Stimulated activated CD4-positive, alpha-beta T cell treated with anti-CD3 and anti-CD28 coated beads, Interleukin-12 subunit alpha, Interleukin-12 subunit beta, amount 100 ng/mL, for 24 hours (primary cell): ENCODE data around the gene PRSS3.
"Not testable (repeated sequence)": the region's sequence is repeated elsewhere in the genome, so short reads cannot be mapped to it uniquely, and the experiment has no call there.

Experiments used
- DNase-seq, 2 experiments: peaks; one replicate each; pipeline ENCODE4 v3.0.0-alpha.2; 2020; ENCODE audit warnings: low read depth in 2 of 2

Gene PRSS3

GRCh38 chr9:33786681-33787080 lies 8.7 kb upstream of the PRSS3 start:
- DNase-seq = no peak

DNA sequence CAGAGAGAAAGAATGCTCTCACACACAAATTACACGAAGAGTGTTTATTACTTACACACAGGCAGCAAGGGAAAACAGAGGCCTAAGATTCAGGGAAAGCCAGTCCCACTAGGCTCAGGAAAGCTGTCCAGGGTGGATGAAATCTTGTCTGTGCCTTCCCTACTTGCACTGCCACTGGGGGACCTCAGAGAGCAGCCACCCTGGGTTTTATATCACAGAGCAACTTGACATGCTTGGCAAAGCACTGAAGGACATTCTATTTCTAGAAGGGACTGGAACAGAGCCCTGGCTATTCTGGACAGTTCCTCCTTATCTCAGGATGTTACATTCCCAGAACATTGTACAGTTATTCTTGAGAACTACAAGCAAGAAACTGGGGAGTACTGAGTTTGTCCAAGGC lies 7.5 kb upstream of the PRSS3 start:
- no peak for DNase-seq

GRCh38 chr9:33789429-33789828 lies 5.9 kb upstream of the PRSS3 start:
- not testable (repeated sequence) for DNase-seq

- no peak for DNase-seq
Measured at GRCh38 chr9:33791117-33791516, 4.2 kb upstream of the PRSS3 start.

GRCh38 chr9:33793496-33793895 lies 1.9 kb upstream of the PRSS3 start:
- DNase-seq = not testable (repeated sequence)

DNA sequence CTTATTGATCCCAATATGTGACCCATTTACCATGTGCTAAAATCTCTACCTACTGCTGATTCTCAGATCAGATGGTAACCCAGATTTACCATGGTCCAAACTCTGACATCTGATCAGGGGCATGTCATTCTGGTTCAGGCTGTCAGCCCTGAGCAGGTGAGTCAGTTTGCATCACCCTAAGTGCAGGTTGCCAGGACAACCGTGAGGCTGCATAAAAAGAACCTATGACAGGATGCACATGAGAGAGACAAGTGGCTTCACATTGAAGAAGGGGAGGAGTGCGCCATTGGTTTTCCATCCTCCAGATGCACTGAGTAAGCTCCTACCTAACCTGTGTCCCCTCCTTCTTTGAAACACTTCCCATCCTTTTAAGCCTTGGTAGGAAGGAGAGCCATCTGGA lies 801 bp upstream of the PRSS3 start:
- no peak for DNase-seq

- DNase-seq = no peak
Measured at GRCh38 chr9:33795819-33796218, 458 bp downstream of the PRSS3 start.

GRCh38 chr9:33796679-33797078 lies 1.3 kb downstream of the PRSS3 start:
- not testable (repeated sequence) for DNase-seq

DNA sequence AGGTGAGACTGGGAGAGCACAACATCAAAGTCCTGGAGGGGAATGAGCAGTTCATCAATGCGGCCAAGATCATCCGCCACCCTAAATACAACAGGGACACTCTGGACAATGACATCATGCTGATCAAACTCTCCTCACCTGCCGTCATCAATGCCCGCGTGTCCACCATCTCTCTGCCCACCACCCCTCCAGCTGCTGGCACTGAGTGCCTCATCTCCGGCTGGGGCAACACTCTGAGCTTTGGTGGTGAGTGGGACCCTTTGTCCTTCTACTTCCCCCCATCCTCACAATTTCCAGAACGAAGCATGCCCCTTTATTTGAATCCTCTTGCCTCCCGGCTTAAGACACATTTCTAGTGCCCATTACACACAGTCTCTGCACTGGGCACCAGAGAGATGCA lies 2.5 kb downstream of the PRSS3 start:
- no peak for DNase-seq

- no peak for DNase-seq
Measured at GRCh38 chr9:33798545-33798944, 3.2 kb downstream of the PRSS3 start.

DNA sequence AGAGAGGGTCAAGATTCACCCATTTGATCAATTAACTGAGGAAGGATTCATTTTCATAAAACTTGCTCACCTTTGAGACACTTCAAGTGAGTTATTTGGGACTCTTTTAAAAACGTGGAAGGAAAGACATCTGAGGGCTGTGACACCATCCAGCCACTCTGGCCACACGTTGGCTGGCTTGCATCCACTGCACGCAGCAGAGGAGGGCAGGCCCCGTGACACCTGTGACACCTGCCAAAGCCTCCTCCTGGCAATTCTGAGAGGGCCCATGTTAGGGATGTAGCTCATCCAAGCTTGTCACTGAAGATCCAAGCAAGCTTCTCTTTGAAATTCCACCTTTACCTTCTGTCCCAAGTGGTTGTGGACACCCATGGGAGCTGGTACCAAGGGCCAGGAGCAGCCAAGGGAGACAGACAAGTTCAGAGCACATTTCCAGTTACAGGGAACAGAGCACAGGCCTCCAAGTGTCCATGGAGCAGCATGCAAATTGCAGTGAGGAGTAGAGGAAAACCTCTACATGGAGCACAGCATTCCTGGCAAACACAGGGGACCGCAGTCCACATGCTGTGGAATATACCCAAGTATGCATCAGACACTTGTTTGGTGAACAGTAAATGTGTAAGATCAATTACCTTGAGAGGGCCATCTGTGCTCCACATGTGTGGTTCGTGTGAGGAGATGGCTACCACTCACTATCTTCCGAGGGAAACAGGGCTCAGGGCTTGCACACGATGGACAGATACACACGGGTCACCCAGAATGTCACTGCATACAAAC lies 4.8 kb downstream of the PRSS3 start:
- DNase-seq = no peak

DNA sequence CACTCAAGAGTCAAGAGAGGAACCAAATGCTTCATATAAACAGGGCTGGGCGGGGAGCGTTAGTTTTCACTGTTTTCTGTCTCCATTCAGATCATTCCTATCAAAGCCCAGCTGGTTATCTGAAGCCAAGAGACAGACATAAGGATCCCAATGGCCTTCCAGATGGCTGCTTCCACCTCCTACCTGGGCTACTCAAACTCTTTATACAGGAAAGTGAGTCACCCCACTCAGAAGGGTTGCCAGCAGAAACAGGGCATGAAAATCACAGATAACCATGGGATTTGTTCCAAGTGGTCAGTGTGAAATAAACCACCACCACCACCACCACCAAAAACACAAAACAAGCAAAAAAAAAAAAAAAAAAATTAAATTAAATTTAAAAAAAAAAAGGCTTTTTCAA lies 5.5 kb downstream of the PRSS3 start:
- no peak for DNase-seq

DNA sequence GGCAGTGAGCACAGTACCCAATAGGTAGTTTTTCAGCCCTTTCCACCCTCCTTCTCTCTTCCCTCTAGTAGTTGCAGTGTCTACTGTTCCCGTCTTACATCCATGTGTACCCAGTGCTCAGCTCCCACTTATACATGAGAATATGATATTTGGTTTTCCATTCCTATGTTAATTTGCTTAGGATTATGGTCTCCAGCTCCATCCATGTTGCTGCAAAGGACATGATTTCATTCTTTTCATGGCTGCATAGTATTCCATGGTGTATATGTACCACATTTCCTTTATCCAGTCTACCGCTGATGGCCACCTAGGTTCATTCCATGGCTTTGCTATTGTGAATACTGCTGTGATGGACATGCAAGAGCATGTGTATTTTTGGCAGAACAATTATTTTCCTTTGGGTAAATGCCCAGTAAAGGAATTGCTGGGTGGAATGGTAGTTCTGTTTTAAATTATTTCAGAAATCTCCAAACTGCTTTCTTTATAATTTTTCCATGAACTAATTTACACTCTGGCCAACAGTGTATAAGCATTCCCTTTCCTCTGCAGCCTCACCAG lies 6.7 kb downstream of the PRSS3 start:
- not testable (repeated sequence) for DNase-seq

- DNase-seq = not testable (repeated sequence)
Measured at GRCh38 chr9:33804196-33804595, 8.8 kb downstream of the PRSS3 start.

DNA sequence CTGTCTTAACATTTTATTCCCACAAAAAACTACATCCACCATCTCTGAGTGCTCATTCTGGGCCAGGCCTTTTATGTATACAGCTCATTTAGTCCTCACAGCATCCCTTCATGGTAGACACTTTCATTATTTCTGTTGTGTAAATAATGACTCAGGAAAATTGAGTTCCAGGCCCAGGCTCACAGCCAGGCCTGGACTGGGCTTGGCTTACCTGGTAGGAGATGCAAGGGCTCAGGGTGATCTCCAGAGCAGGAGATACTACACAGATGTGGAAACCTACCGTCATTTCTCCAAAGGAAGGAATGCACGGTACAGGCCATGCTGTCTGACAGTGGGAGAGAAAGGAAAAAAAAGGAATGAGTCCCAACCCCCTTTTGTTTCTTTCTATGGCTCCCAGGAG lies 11.8 kb downstream of the PRSS3 start:
- not testable (repeated sequence) for DNase-seq

- DNase-seq = not testable (repeated sequence)
Measured at GRCh38 chr9:33808979-33809322, 13.6 kb downstream of the PRSS3 start.

DNA sequence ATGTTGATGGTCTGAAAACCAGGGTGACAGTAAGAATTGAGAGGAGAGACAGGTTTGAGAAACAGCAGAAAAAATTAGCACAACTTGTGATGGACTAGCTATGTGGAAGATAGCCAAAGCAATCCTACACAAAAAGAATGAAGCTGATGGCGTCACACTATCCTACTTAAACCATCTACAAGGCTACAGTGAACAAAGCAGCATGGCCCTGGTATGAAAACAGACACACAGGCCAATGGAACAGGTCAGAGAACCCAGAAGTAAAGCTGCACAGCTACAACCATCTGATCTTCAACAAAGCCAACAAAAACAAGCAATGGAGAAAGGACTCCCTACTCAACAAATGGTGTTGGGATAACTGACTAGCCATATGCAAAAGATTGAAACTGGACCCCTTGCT lies 14.1 kb downstream of the PRSS3 start:
- DNase-seq = no peak

DNA sequence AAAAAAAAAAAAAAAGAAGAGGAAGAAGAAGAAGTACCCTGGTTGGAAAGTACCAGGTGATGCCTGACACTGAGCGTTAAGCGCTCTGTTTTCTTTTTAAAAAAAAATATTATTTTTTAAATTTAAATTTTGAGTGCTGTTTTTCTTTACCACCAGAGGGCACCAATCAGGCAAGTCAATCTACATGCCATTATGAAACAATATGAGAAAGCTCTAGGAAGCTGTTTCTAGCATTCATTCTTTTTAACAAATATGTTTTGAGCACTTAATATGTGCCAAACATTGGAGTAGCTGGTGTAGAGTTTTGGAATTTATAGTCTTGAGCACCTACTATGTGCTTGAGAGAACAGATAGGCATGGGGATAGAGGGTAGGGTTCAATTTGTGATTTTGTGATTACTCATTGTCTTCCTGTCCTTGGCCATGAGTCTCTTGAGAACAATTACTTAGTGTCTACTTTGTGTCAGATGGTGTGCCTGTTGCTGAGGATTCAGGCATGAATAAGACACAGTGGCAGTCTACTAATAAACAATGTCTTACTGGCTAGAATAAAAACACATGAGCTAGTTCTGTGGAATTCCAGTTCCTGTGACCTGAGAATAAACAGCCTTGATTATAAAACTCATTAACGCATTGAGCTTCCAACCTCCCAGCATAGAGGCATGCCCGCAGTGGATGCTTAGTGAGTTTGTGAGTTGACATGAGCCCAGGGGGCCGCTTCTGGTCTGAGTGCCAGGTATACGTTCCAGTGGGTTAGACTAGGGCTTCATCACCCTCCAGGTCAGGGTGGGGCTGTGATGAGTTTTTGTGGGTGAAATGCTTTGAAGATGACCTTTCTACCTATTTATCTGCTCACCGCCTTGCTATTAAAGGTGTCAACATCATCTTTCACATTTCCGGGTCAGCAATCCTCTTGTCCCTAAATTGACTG lies 18.6 kb downstream of the PRSS3 start:
- DNase-seq = no peak

DNA sequence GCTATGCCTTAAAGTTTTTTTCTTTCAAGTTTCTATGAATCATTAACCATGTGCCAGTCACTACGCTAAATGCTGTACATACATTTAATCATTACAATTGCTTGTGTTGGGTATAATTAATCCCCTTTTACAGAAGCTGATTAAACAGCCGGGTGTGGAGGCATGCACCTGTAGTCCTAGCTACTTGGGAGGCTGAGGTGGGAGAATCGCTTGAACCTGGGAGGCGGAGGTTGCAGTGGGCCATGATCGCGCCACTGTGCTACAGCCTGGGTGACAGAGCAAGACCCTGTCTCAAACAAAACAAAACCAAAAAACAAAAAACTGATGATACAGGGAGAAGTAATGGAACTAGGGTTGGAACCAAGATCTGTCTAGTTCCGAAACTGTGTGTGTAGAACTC lies 20.4 kb downstream of the PRSS3 start:
- no peak for DNase-seq

DNA sequence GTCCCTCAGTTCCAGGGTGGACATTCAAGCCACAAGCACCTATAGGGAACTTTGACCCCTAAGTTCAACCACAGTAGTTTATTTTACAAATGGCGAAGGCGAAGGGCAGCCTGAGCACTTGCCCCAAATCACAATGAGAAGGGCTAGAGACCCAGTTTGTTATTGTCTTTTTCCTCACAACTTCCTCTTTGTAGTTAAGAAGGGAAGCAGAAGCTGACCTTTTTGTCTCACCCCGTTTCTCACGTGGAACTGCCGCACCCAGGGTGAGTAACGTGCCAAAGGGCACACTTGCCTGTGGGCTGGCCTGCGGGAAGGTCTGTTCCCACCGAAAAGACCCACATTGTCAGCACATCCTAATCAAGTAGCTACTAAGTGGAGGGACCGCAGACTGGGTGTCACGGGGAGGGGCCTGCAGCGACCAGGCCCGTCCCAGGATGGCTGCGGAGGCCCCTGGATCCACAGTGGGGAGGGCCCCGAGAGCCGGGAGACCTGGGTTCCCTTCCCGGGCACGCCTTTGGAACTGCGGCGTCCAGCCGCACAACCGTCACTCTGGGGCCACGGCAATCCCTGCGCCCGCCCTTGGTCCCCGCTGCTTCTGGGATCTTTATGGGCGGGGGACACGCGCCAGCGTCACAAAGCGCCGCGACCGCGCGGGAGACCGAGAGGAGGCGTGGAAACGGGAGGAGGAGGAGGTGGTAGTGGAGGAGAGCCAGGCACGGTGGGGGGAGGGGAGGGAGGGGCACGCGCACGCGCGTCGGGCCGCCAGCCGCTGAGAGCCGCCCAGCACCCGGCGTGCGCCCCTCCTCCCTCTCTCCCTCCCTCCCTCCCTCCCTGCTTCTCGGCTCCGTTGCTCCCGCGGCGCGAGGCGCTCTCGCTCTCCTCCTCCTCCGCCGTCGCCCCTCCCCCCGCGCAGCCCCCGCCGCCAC lies 21.2 kb downstream of the PRSS3 start, which contains the start of gene UBE2R2:
UBE2R2 (plus strand) TSS at position 834 of the 926 bp plus-strand sequence. CDS start 598 bp downstream, outside the sequence.
- DNase-seq = peak; percentile 86 to 92
